ENCODE results near the gene CIBAR2. TPM values are rescaled to one million over a fixed set of nuclear protein-coding genes. Genes with fewer than 3 reads are reported as not detected.

The CIBAR2 gene
- total RNA-seq, 4 donors from 2014 or later: not detected

- Histone ChIP-seq H3K27me3 (peaks cover 0 to 15% (median 5%) of the 10 kb centered on the region in 4 donors), H3K4me1 (peaks cover 10 to 26% (median 21%) of the 10 kb centered on the region in 4 donors), H3K9me3 (no peaks in the 10 kb centered on the region), H3K4me3 (no peak overlapping the region), H3K36me3 (peaks cover 0 to 24% (median 12%) of the 10 kb centered on the region in 4 donors), H3K27ac (replicated peaks in 1 of 4) (no peak overlapping the region)
- intact Hi-C loops (cut with DNase I): no loop called here
- 90% methylated on average over 7 of the region's 8 CpGs for WGBS
- DNase-seq (ENCODE audit: extremely low spot score): no peak
- TF ChIP-seq EP300 (IDR thresholded peaks at IDR 0.05): no peak
- TF ChIP-seq POLR2A (IDR thresholded peaks at IDR 0.05; ENCODE audit: low read depth): no peak
- no peak for TF ChIP-seq POLR2AphosphoS5 (IDR thresholded peaks at IDR 0.05)
- TF ChIP-seq CTCF (IDR thresholded peaks at IDR 0.05): no peak
Measured at GRCh38 chr16:85090873-85091521, 21.3 kb downstream of the CIBAR2 start.

- H3K9me3 ChIP-seq: no peaks in the 10 kb centered on the region
- H3K27me3 ChIP-seq: peaks cover 0 to 10% (median 4%) of the 10 kb centered on the region in 4 donors
- no peak overlapping the region for H3K27ac ChIP-seq (replicated peaks in 1 of 4)
- no peak for DNase-seq (ENCODE audit: extremely low spot score)
- H3K4me1 ChIP-seq: peaks cover 10 to 26% (median 21%) of the 10 kb centered on the region in 4 donors
- intact Hi-C loops (cut with DNase I): no loop called here
- H3K36me3 ChIP-seq: peaks cover 0 to 24% (median 12%) of the 10 kb centered on the region in 4 donors
- no peak overlapping the region for H3K4me3 ChIP-seq
- 79% methylated on average over 13 of the region's 13 CpGs for WGBS
- TF ChIP-seq CTCF (IDR thresholded peaks at IDR 0.05) (no peak), POLR2A (IDR thresholded peaks at IDR 0.05; ENCODE audit: low read depth) (no peak), EP300 (IDR thresholded peaks at IDR 0.05) (no peak), POLR2AphosphoS5 (IDR thresholded peaks at IDR 0.05) (no peak)
Measured at GRCh38 chr16:85090181-85090580, 22.1 kb downstream of the CIBAR2 start.

- Histone ChIP-seq H3K4me1 (peaks cover 10 to 26% (median 21%) of the 10 kb centered on the region in 4 donors), H3K27me3 (peaks cover 0 to 4% (median under 1%) of the 10 kb centered on the region in 4 donors), H3K36me3 (peaks cover 0 to 24% (median 12%) of the 10 kb centered on the region in 4 donors), H3K9me3 (no peaks in the 10 kb centered on the region), H3K27ac (replicated peaks in 1 of 4) (no peak overlapping the region), H3K4me3 (no peak overlapping the region)
- intact Hi-C loops (cut with DNase I): no loop called here
- WGBS: 78% methylated on average over 16 of the region's 16 CpGs
- TF ChIP-seq POLR2A (IDR thresholded peaks at IDR 0.05; ENCODE audit: low read depth) (no peak), EP300 (IDR thresholded peaks at IDR 0.05) (no peak), POLR2AphosphoS5 (IDR thresholded peaks at IDR 0.05) (no peak), CTCF (IDR thresholded peaks at IDR 0.05) (no peak)
- DNase-seq (ENCODE audit: extremely low spot score): no peak
Measured at GRCh38 chr16:85089525-85089924, 22.7 kb downstream of the CIBAR2 start.

GRCh38 chr16:85088570-85089199 lies 23.6 kb downstream of the CIBAR2 start:
- DNase-seq (ENCODE audit: extremely low spot score): no peak
- WGBS: 86% methylated on average over 21 of the region's 31 CpGs
- Histone ChIP-seq H3K4me1 (peaks cover 10 to 26% (median 21%) of the 10 kb centered on the region in 4 donors), H3K27ac (replicated peaks in 1 of 4) (no peak overlapping the region), H3K4me3 (no peak overlapping the region), H3K36me3 (peaks cover 0 to 24% (median 12%) of the 10 kb centered on the region in 4 donors), H3K9me3 (no peaks in the 10 kb centered on the region), H3K27me3 (no peaks in the 10 kb centered on the region)
- intact Hi-C loops (cut with DNase I): no loop called here
- no peak for TF ChIP-seq CTCF (IDR thresholded peaks at IDR 0.05)
- TF ChIP-seq POLR2AphosphoS5 (IDR thresholded peaks at IDR 0.05): no peak
- TF ChIP-seq EP300 (IDR thresholded peaks at IDR 0.05): no peak
- no peak for TF ChIP-seq POLR2A (IDR thresholded peaks at IDR 0.05; ENCODE audit: low read depth)

Data from esophagus muscularis mucosa (tissue), 4 donors.